ENCODE measurements around the gene C1orf87. TPM values are rescaled to one million over a fixed set of nuclear protein-coding genes. Genes with fewer than 3 reads are reported as not detected.

Gene C1orf87
- total RNA-seq, 1 experiment from 2014 or later, result not detected

- H4K20me1 ChIP-seq (ENCODE audit: insufficient read depth), result no peaks in the 10 kb centered on the region
- RAD21 ChIA-PET (ENCODE audit: low non-redundant PET in 1 of 2, low total read pairs in 2 of 2, uncharacterized antibody in 2 of 2, unreplicated experiment in 2 of 2), result no interaction called here
- no peak for DNase-seq (ENCODE audit: low read depth, low spot score)
- H3K36me3 ChIP-seq (ENCODE audit: control insufficient read depth in 1 of 2, insufficient read depth in 2 of 2, low read length in 2 of 2), result no peaks in the 10 kb centered on the region
- intact Hi-C loops (cut with micrococcal nuclease), result no loop called here
- H3K27ac ChIP-seq (ENCODE audit: low read depth, low read length), result no peak overlapping the region
- no peak overlapping the region for H3K4me3 ChIP-seq (replicated peaks in 1 of 2; ENCODE audit: low read depth in 1 of 2, low read length in 2 of 2)
- no peaks in the 10 kb centered on the region for H3K4me1 ChIP-seq (ENCODE audit: control insufficient read depth in 1 of 2, insufficient read depth in 2 of 2, low read length in 2 of 2)
- POLR2A ChIA-PET, result no interaction called here
- BruUV-seq (replicated peaks), result no TSS peak
- H3K4me2 ChIP-seq (ENCODE audit: low read length), result no peak overlapping the region
- H3K79me2 ChIP-seq (ENCODE audit: insufficient read depth, low read length), result no peaks in the 10 kb centered on the region
- CTCF ChIA-PET, result no interaction called here
- H3K9me2 ChIP-seq (ENCODE audit: insufficient read depth), result no peaks in the 10 kb centered on the region
- TF ChIP-seq ZNF274 (IDR thresholded peaks at IDR 0.05; ENCODE audit: low read depth, low read length) (no peak), JUND (IDR thresholded peaks at IDR 0.05) (no peak), ZFX (IDR thresholded peaks at IDR 0.05) (no peak), MAX (IDR thresholded peaks at IDR 0.05) (no peak), SRF (IDR thresholded peaks at IDR 0.05; ENCODE audit: low read depth) (no peak), CBX3 (IDR thresholded peaks at IDR 0.05; ENCODE audit: low read depth) (no peak), REST (IDR thresholded peaks at IDR 0.05; ENCODE audit: low read depth) (no peak), RAD21 (IDR thresholded peaks at IDR 0.05; ENCODE audit: low read depth) (no peak), FOSL1 (IDR thresholded peaks at IDR 0.05; ENCODE audit: low read depth) (no peak)
- no peak overlapping the region for H2AFZ ChIP-seq (ENCODE audit: low read depth, low read length, poor library complexity, severe bottlenecking)
- no peaks in the 10 kb centered on the region for H3K9me3 ChIP-seq (ENCODE audit: control insufficient read depth in 1 of 2, insufficient read depth in 1 of 2, low read depth in 1 of 2, low read length in 2 of 2)
- no peak for ATAC-seq
- H3K9ac ChIP-seq (ENCODE audit: low read length), result no peak overlapping the region
- no peaks in the 10 kb centered on the region; the same call in 1 of the 2 replicates for H3K27me3 ChIP-seq (ENCODE audit: insufficient read depth, low read length)
Measured at GRCh38 chr1:59952065-59952464, 121.5 kb downstream of the C1orf87 start.
